GM23248 (cell line): ENCODE data around the gene DOCK10. TPM values are rescaled to one million over a fixed set of nuclear protein-coding genes. Genes with fewer than 3 reads are reported as not detected.

Experiments
- DNase-seq: peaks from one replicate; pipeline ENCODE4 v3.0.0-alpha.2; 2015
- H2AFZ ChIP-seq: fragments of 200-600 bp; sonication (generic); 2 replicates; pipeline ENCODE4 v1.6.1; 2016; ENCODE audit warnings: antibody characterized with exemption
- H3F3A ChIP-seq: fragments of 200-600 bp; sonication (generic); 2 replicates; pipeline ENCODE4 v1.6.1; 2016; ENCODE audit warnings: mild to moderate bottlenecking, antibody characterized with exemption, mixed run types; ENCODE audit not compliant: insufficient read depth
- H3K27ac ChIP-seq: fragments of 200-600 bp; sonication (generic); 2 replicates; pipeline ENCODE4 v1.5.1; 2016; ENCODE audit warnings: mild to moderate bottlenecking
- H3K27me3 ChIP-seq: fragments of 200-600 bp; sonication (generic); replicated peaks from 2 replicates; pipeline ENCODE4 v1.6.1; 2016; ENCODE audit warnings: mild to moderate bottlenecking; ENCODE audit not compliant: insufficient read depth
- H3K36me3 ChIP-seq: fragments of 200-600 bp; sonication (generic); 2 replicates; pipeline ENCODE4 v1.6.1; 2016; ENCODE audit warnings: low read depth, mild to moderate bottlenecking
- H3K4me1 ChIP-seq: fragments of 200-600 bp; sonication (generic); 2 replicates; pipeline ENCODE4 v1.6.1; 2016; ENCODE audit warnings: mild to moderate bottlenecking; ENCODE audit not compliant: insufficient read depth
- H3K4me2 ChIP-seq: fragments of 200-600 bp; sonication (generic); one replicate; pipeline ENCODE4 v1.6.1; 2016; ENCODE audit warnings: mild to moderate bottlenecking; ENCODE audit not compliant: unreplicated experiment
- H3K4me3 ChIP-seq: fragments of 200-600 bp; sonication (generic); 2 replicates; pipeline ENCODE4 v1.5.1; 2016; ENCODE audit warnings: mild to moderate bottlenecking
- H3K79me2 ChIP-seq: fragments of 200-600 bp; sonication (generic); 2 replicates; pipeline ENCODE4 v1.6.1; 2016; ENCODE audit warnings: mild to moderate bottlenecking; ENCODE audit not compliant: insufficient read depth
- H3K9ac ChIP-seq: fragments of 200-600 bp; sonication (generic); 2 replicates; pipeline ENCODE4 v1.6.1; 2016; ENCODE audit warnings: mild to moderate bottlenecking
- H3K9me2 ChIP-seq: fragments of 200-600 bp; sonication (generic); 2 replicates; pipeline ENCODE4 v1.6.1; 2016; ENCODE audit warnings: mixed run types, mild to moderate bottlenecking, moderate library complexity; ENCODE audit not compliant: insufficient read depth
- H3K9me3 ChIP-seq: fragments of 200-600 bp; sonication (generic); one replicate; pipeline ENCODE4 v1.6.1; 2017; ENCODE audit warnings: low read depth
- H4K20me1 ChIP-seq: fragments of 200-600 bp; sonication (generic); 2 replicates; pipeline ENCODE4 v1.6.0; 2016; ENCODE audit not compliant: insufficient read depth
- EZH2 ChIP-seq: fragments of 200-600 bp; sonication (generic); IDR thresholded peaks from 2 replicates; pipeline ENCODE4 v1.6.1; 2018; ENCODE audit warnings: antibody characterized with exemption, mild to moderate bottlenecking; ENCODE audit not compliant: insufficient read depth, poor library complexity, severe bottlenecking
- EZH2phosphoT487 ChIP-seq: fragments of 200-600 bp; sonication (generic); IDR thresholded peaks from 2 replicates; pipeline ENCODE4 v1.6.1; 2018; ENCODE audit warnings: antibody characterized with exemption, moderate library complexity, mild to moderate bottlenecking, low read depth; ENCODE audit not compliant: insufficient read depth
- WGBS, 2 experiments: methylation state at CpG; one replicate each; pipeline ENCODE4 v1.1.6; 2015 to 2017; ENCODE audit warnings: low lambda C conversion rate in 2 of 2, low coverage in 1 of 2; ENCODE audit errors: missing lambda C conversion rate in 2 of 2; 5-methylcytosine and 5-hydroxymethylcytosine counted together
- in situ Hi-C: fragments of 300-500 bp; cut with MboI; formaldehyde crosslinking; loops from 2 replicates; pipeline ENCODE4 v1.15.0; 2020
- microRNA-seq: library from miRNA; unstranded; fragments of <30 nt; microRNA quantifications from one replicate; pipeline ENCODE4, GENCODE V29; 2016; ENCODE audit warnings: borderline number of aligned reads
- polyA plus RNA-seq: library from polyadenylated mRNA; unstranded; fragments of >200 nt; fragmentation: Nextera tagmentation; extraction: Ambion mirVana; gene quantifications from 2 replicates; pipeline ENCODE4 v1.2.1, GENCODE V29; 2016
- small RNA-seq: library from RNA; depleted of rRNA; stranded (forward); fragments of <200 nt; gene quantifications from one replicate; pipeline ENCODE3, GENCODE V24; 2014; ENCODE audit warnings: low read depth, low replicate concordance
- total RNA-seq: library from RNA; depleted of rRNA; stranded (reverse); fragments of >200 nt; shearing (Covaris generic); gene quantifications from 2 replicates; pipeline ENCODE4 v1.2.3, GENCODE V29; 2014

The DOCK10 gene
- total and polyA plus RNA-seq, 2 experiments from 2014 or later = 8.5 to 19.2 TPM

- TF ChIP-seq EZH2phosphoT487 (no peak), EZH2 (no peak)
- H3F3A ChIP-seq = no peaks in the 10 kb centered on the region
Observed at GRCh38 chr2:224716921-224717320, 325.3 kb downstream of the DOCK10 start.

GRCh38 chr2:224716201-224716600, 326.1 kb downstream of the DOCK10 start, which contains the start of gene CCDC195:
Gene CCDC195, minus strand, starts transcription at chr2:224716365. Its CDS starts 0 bp downstream, at chr2:224716365.
- WGBS, 2 experiments = 67% methylated on average over 5 of the region's 5 CpGs
- H3K4me1 ChIP-seq = no peaks in the 10 kb centered on the region
- no peak within 1 kb of the TSS for H2AFZ ChIP-seq
- H3K36me3 ChIP-seq = no peaks in the 10 kb centered on the region
- no peak for TF ChIP-seq EZH2
- TF ChIP-seq EZH2phosphoT487 = no peak
- in situ Hi-C loops = no loop called here
- H3K9me3 ChIP-seq = no peaks in the 10 kb centered on the region
- H3K9ac ChIP-seq = no peak within 1 kb of the TSS
- H4K20me1 ChIP-seq = no peaks in the 10 kb centered on the region
- H3K4me2 ChIP-seq = no peak within 1 kb of the TSS
- H3F3A ChIP-seq = no peaks in the 10 kb centered on the region
- no peak within 1 kb of the TSS for H3K27ac ChIP-seq
- DNase-seq = no peak
- no peaks in the 10 kb centered on the region for H3K27me3 ChIP-seq
- no peaks in the 10 kb centered on the region for H3K9me2 ChIP-seq
- no peaks in the 10 kb centered on the region for H3K79me2 ChIP-seq
- H3K4me3 ChIP-seq = no peak within 1 kb of the TSS

More at GRCh38 chr2:224716921-224717320, 325.3 kb downstream of the DOCK10 start:
- no peak overlapping the region for H3K9ac ChIP-seq
- H3K4me1 ChIP-seq = no peaks in the 10 kb centered on the region
- H3K27me3 ChIP-seq = no peaks in the 10 kb centered on the region
- no peaks in the 10 kb centered on the region for H4K20me1 ChIP-seq
- no peak overlapping the region for H2AFZ ChIP-seq
- in situ Hi-C loops = no loop called here
- 53 to 60% methylated on average over 2 of the region's 2 CpGs for WGBS, 2 experiments
- H3K9me2 ChIP-seq = no peaks in the 10 kb centered on the region
- no peaks in the 10 kb centered on the region for H3K79me2 ChIP-seq
- DNase-seq = no peak
- H3K9me3 ChIP-seq = no peaks in the 10 kb centered on the region
- H3K27ac ChIP-seq = no peak overlapping the region
- no peak overlapping the region for H3K4me3 ChIP-seq
- no peaks in the 10 kb centered on the region for H3K36me3 ChIP-seq
- H3K4me2 ChIP-seq = no peak overlapping the region

Small RNA genes lying within 50 kb of the gene (microRNA-seq; reads per million reads assigned to microRNA genes)
- not detected for gene MIR4439

Small RNA genes lying within 50 kb of the gene (small RNA-seq; reads per million reads assigned to genes)
- not detected for gene MIR4439
